ENCODE measurements around the gene OR6C4.

DNA sequence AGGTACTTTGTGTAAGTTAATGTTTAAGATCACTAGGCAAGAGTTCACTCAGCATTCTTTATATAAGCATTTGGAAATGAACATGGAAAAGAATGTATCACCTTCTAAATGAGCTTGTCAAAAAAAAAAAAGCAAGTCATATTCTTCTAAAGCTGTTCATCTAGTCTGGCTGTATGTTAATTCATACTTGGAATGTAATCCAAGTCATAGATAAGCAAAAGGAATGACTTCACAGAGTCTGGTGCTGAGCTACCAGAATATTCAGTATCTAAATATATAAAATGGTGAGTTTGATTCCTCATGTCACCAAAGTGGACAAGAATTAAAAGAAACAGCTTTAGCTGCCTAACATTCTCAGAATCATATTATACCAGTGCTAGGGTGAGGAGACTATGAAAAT, 4.9 kb downstream of the OR6C4 start:
- TF ChIP-seq CTCF (IDR thresholded peaks at IDR 0.05; ENCODE audit: poor library complexity) (no peak), EZH2phosphoT487 (IDR thresholded peaks at IDR 0.05; ENCODE audit: low read depth, severe bottlenecking, unreplicated experiment) (no peak), EZH2 (IDR thresholded peaks at IDR 0.05; ENCODE audit: borderline replicate concordance) (no peak)

All from hepatocyte (in vitro differentiated cells).